8988T (cell line): Measurements from ENCODE around the gene CHI3L2.

ENCODE experiments used
- DNase-seq: peaks from one replicate; pipeline ENCODE4 v3.0.0; 2011

Gene CHI3L2, protein sequence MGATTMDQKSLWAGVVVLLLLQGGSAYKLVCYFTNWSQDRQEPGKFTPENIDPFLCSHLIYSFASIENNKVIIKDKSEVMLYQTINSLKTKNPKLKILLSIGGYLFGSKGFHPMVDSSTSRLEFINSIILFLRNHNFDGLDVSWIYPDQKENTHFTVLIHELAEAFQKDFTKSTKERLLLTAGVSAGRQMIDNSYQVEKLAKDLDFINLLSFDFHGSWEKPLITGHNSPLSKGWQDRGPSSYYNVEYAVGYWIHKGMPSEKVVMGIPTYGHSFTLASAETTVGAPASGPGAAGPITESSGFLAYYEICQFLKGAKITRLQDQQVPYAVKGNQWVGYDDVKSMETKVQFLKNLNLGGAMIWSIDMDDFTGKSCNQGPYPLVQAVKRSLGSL

DNA sequence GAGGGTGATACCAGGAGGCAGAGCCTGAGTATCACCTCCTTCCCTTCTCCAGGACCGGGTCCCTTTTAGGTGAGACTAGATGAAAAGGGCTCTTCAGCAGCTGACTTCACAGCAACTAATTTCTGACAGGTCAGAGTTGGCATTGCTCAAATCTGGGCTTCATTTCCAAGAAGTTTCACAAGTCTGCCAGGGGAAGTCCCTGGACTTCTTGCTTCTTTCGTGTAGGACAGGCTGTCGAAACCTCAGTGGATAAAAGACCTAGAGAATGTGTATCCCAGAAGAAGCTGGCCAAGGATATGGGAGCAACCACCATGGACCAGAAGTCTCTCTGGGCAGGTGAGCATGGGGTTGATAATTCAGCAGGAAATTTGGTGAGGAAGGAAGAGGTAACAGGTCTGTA is at the start of gene CHI3L2:
Gene CHI3L2, plus strand, starts transcription at position 280 of the 400 bp plus-strand sequence. Its CDS starts 17 bp downstream, at position 297.
- DNase-seq, result no peak

DNA sequence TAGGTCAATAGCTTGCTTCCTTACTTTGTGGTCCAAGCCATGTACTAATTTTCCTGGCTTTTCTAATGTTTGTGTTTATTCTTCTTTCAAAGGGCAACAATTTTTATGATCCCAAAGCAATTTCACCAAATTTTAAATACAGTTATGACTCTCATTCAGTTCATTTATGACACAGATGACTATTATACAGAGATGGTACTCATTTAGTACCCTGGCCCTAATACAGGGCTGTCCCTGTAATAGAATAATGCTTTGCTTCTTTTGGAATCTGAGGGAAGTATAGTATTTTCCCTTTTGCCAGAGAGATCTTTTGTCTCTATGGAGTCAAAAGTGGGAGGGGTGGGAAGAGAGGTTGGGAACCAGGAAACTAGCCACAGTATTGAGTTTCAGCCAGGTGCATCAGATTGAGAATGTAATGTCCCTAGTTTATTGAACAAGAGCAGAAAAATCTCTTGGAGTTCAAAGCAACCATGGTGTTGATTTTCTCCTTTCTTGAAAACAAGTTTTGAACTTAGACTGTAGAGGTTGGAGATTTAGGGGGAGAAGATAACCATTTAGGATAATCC is 47.5 kb upstream of the CHI3L2 start:
- DNase-seq, result no peak

DNA sequence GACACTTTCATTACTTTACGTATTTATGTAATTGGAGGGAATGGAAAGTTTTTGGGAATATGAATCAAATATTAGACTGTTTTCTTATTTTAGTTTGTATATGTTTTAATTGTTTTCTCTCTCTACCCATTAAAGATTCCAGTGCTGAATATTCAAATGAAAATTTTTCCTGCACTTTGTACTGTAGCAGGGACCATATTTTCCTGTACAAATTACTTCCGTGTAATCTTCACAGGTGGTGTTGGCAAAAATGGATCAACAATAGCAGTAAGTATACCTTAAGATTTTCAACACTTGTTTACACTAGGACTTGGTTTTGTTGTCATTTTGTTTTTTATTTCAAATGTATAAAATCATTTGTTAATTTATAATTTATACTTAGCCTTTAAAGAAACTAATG is 45.5 kb upstream of the CHI3L2 start:
- no peak for DNase-seq

DNA sequence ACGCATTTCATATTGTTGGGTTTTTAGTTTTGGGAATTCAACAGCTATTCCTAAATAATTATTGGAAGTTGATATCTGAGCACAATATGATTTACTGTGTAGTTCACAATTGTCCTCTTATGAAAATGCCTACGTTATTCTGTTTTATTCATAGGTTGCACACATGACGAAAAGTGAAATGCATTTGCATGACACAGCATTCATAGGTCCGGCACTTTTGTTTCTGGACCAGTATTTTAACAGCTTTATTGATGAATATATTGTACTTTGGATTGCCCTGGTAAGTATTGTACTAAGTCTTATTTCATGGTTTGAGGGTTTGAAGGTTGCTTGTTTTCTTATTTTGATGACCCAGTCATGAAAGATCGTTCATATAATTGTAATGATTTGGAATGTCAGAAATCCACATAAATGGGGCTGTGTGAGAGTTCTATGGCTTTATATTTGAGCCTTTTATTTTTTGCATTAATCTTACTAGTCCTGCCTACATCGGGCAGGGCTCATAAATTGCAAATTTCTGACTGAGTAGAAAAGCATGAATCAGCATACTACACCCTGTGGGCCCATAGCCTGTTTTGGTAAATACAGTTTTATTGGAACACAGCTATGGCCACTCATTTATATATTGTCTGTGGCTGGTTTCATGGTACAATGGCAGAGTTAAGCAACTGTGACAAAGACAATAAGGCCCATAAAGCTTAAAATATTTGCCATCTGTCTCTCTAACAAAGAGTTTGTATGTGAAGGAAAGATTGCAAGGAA is 44.0 kb upstream of the CHI3L2 start:
- DNase-seq, result no peak

DNA sequence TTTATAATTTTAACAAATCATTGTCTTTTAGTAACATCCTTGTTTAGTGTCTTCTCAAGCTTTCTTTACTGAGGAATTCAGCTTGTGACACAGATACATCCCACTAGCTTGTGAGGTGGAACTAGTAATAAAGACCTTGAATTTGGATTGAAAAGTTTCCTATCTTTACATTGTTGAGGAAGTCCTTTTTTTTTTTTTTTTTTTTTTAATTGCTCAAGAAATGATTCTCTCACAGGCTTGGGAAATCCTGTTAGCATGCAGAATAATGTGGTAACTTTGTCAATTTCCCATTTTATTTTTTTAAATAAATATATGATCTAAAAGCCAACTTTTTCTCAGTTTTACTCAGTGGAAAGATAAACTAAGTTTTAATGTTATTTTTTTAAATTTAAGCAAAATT is 42.9 kb upstream of the CHI3L2 start:
- no peak for DNase-seq

DNA sequence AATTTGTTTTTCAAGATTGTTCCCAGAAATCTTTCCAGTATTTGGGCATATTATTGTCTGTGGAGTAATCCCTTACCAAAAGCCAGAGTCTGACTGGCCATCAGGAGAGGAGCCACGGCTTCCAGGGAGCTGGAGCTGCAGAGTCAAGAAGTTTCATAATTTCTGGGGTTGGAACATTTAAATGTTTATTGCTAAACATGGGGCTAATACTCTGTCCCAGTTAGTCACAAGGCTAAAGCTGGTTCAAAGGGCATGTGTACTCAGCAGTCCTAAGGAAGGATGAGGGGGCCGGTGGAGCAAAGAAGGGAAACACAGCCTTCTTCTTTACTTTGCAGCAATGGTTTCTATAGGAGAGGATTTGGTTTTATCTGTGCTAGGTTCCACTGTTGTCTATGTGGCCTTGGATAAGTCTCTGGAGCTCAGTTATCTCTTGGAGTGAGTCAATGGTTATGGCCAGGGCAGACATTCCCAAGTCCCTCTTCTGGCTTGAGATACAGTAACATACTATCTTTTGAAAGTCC is 36.5 kb upstream of the CHI3L2 start:
- DNase-seq, result no peak

DNA sequence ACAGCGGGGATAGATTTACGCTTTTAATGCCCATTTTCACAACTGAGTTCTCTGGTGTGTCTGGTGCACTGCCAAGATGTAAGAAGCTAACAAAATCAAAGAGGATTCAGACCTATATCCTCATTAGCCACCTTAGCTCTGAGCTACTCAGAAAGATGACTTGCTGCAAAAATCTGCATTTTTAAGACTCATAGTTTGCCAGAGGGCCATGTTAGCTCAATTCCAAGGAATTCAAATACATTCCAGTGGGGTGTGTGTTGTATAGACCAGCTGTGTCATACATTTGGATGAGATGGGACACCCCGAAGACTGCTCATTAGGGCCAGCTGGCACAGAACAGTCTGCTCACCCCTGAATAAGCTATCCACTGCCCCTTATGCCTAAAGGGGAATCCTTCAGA is 36.0 kb upstream of the CHI3L2 start:
- no peak for DNase-seq

DNA sequence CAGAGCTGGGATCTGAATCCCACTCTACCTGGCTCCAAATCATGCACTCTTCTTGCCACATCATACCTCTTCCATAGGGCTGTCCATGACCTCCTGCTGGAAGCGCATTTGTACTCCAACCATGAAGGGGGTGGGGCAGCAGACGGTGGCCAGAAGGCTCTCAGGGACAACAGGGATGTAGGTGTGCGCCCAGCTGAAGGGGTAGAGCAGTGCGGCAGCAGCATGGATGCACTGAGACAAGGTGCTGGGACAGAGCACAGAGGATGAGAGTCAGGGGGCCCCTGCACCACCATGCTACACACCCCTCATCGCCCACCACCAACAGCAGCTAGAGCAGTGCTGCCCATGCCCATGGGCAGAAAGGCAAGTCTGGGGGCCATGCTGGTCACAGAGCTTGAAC is 35.4 kb upstream of the CHI3L2 start:
- no peak for DNase-seq

DNA sequence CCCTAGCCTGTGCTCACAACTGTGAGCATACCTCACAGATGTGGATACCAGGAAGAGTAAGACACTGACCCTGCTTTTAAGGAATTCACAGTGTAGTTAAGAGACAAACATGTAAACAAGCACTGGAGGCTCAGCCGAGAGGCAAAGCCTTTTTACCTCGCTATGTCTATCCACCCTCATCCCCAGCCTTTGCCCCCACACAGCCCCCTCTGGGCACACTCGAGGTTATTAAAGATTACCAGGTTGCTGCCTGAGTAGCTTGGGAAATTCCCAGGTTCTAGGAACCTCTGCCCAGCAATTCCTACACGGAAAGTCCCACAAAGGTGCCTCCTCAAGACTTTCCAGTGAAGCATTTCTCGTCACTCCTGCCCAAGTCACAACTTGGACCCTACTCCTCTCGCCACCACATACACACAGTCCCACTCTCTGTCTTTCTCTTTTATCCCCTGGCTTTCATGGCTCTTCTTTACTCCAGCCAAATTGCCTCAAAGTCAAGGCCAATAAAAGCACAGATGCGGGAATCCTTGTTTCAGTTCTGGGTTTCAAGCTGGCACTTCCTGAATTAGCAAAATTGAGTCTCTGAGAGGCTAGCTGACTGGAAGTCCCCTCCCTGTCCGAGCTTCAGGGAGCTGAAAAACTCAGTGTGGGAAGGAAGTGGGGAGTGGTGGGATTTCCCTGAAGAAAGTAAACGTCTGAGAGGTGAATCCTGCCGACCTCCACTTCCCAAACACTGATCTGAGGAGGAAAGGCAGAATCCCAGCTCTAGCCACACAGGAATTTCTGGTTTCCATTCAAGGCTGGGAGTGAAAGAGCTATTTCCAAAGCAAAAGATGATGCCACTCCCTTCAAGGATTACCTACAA is 34.6 kb upstream of the CHI3L2 start:
- no peak for DNase-seq

DNA sequence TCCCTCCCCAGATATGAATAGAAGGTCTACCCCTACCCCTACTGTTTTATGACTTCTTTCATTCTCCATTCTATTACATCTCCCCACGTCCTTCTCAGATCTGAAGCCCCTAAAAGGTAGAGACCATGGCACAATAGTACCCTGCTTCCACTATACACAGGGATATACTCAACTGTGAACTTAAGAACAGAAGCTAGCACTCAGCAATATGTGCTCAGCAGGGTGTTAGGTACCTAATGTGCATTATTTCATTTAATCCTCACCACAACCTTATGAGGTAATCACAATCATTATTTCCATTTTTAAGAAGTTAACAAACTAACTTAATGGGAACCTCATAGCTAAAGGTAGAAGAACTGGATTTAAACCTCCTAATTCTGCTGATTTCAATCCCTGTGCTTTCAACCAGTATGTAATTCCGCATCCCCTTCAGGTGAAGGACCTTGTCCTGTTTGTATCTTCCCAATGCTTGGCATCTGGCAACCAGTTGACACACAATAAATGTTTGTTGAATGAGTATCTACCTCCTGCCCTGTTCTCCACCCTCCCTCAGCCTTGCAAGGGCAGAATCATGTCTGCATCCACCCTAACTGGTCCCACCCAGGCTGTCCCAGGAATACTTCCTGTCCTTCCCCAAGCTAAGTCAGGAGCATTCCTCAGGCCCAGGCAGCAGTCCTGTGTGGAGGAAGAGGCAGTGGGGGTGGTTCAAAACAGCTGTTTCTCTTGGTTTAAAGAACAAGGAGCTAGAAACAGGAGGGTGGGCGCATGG is 33.6 kb upstream of the CHI3L2 start:
- DNase-seq, result no peak

DNA sequence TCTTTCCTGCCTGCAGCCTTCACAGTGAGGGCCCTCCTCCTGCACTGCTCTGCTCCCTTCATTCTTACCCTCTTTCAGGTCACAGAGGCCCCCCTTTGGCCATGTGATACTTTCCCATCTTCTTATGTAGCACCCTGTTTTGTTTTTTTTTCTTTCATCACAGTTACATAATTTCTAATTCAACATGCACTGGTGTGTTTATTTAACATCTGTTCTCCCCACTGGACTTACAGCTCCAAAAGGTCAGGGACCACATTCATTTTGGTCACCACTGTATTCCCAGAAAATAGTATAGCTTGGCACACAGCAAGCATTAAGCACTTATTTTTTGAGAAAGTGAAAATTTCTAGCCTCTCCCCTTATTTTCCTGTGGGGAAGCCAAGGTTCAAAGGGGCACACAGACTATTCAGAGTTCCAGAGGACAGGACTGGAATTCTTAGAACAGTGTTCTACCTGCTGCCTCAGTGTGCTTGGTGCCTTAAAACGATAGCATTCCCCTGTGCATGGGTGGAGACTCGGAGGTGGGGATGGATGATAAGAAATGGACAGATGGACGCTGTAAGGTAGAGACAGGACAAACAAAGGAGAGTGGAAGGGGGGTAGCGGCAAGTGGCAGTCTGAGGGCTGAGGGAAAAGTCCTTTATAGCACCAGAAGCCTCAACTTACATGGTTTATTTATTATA is 32.4 kb upstream of the CHI3L2 start:
- DNase-seq, result no peak

DNA sequence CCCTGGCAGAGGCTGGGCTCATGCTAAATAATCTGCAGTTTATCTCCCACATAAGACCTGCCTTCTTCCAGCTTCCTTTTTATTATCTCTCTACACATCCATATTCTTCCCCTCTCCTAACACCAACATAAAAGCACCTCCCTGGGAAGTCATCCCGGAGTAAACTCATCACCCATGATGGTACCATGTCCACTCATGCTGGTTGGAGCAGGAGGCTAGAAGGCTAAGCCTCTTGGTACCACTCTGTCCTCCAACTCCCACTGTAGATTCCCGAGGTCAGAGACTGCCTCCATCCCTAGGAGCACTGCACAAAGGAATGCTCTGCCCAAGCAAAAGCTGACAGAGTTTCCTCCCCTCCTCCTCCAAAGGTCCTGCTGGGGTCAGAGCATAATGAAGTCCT is 31.3 kb upstream of the CHI3L2 start:
- no peak for DNase-seq

DNA sequence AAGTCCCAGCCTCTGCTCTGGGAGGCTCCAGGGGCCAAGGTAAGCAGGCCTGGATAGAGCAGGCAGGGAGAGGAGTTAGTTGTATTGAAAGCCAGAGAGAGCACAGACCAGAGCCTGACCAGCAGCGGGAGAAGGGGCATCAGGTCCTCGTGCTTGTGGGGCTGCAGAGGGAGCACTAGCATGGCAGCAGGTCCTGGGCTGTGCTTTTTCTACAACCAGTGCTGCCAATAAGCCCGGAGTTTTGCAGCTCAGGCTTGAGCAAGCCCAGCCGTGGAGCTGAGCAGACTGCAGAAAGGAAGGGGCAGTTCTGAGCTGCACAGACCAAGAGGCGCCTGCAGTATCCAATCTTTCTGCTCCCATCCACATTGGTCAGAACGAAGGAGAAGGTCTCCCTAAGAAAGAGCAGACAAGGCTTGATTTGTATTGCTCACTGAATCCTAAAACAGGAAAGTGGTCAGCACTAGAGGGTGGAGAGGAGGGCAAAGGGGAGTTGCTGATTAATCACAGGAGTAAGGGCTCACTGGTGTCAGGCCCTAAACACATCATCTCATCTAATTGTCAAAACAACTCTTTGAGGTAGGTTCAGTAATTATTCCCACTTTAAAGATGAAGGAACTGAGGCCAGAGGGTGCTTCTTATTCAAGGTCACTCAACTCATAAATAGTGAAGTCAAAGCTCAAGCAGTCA is 29.8 kb upstream of the CHI3L2 start:
- DNase-seq, result no peak

DNA sequence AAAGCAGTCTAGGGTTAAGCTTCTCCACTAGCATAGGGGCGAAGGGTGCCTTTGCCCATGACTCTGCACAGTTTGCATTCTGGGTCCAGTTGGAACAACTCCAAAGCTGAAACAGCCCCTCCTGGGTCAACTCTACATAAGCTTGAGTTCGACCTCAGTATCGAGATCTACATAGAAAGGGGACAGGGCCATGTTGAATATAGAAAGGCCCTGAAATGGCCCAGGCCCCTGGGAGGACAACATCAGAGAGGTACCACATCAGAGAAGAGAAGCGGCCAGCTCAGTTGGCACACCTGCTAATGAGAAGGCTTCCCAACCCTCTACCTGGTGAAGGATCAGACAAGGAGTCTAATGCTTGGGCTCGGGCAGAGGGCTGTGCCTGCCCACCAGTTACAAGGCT is 28.7 kb upstream of the CHI3L2 start:
- no peak for DNase-seq

DNA sequence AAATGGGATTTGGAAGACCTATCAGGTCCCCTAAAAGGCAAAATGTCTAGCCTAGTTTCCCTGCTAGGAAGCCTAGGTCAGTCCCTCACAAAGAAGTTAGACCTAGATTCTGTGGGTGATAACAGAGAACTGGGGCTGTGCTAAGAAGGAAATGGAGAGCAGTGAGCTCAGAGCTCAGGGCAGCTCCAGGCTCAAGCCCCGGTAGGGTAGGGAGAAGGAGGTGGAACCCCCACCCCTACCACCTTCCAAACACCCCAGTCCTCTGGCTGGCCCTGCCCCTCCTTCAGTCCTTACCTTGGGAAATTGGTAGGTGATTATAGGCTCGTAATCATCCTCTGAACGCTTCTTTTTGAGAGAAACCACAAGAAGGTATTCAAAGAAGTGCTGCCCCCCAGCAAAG is 28.2 kb upstream of the CHI3L2 start:
- no peak for DNase-seq

DNA sequence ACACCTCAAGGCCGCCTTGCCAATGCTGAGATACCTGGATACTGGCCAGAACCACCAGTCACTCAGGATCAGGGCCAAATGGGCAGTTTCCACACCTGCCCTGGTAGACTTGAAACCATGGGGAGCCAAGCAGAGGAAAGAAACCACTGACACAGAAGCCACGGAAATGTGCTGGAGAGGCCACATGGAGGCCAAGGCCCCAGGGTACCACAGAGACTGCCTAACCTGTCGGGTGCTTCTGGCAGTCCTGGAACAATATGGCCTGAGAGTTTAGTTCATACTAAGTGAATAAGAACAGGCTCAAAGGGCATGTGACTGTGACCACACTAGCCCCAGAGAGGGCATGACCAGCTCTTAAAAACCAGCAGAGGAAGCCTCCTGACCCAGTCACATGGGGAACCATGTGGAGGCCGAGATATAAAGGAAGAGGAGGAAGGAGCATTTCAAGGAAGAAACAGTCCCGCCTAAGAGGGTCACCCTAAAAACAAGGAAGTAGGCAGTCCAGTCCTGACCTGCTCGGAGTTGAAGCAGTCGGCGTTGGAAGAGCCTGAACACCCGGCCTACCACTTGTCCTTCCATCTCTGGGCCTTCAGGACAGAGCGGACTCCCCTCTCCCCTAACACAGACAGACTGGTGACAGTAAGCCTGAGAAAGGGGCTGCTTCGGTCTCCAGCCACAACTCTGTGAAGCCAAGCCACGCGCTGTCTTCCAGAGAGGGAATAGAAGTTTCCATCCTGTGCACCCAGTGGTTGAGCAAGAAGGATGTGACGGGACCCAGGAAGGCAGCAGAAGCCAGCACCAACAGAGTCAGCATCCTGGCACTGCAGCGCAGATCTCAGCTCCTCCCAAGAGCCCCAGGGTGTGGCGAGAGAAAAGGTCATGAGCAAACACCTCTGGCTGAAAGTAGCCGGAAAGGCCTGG is 27.4 kb upstream of the CHI3L2 start, which contains the start of gene DENND2D:
Gene DENND2D, minus strand, starts transcription at position 766 of the 921 bp plus-strand sequence. Its CDS starts 187 bp downstream, at position 579.
- no peak for DNase-seq

DNA sequence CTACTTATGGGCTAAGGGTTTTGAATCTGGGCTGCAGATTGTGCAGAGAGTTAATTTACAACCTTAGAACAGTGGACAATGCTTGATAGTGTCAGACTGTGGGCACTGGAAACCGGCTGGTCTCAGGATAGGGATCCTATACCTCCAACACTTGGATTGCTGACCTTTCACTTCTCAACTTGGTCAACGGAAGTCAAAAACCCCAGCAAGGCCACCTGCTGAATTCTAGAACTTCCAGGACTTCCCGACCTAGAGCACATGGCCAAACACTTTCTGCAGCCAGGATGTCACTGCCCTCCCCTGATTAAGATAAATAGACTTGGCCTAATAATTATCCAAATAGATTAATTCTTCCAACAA is 26.7 kb upstream of the CHI3L2 start:
- DNase-seq, result no peak

DNA sequence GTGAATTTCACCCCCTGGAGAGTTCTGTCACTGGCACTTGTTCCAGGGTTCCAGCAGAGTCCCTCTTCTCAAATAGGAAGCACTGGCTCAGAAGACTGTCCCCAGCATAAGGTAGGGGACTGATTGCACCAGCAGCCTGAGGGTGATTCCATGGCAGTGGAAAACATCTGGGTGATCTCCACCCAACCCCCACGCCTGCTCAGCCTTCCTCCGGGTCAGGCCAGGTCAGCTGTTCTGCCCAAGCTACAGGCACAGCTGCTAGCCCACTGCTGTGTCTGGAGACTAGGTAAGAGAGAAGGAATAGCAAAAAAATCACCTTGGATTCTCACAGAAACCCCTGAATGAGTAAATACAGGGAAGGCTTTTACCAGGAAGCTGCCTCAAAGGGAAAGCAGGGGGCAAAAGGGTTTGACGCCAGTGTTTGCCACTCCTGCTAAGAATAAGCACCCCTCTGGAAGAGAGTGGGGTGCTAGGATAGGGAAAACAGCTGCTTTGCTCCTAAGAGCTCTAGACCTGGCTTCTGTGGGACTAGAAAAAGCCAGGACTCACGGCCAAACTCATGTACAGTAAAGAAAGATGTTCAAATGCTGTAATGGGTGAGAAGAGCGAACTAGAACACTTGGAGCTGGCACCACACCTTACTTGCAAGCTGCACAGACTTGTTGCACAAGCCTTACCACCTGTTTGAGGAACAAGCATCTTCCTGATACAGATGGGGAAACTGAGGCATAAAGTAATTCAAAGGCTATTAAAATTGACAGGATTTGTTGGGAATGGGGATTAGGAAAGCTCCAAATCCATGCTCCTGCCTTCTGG is 26.0 kb upstream of the CHI3L2 start:
- DNase-seq, result no peak

DNA sequence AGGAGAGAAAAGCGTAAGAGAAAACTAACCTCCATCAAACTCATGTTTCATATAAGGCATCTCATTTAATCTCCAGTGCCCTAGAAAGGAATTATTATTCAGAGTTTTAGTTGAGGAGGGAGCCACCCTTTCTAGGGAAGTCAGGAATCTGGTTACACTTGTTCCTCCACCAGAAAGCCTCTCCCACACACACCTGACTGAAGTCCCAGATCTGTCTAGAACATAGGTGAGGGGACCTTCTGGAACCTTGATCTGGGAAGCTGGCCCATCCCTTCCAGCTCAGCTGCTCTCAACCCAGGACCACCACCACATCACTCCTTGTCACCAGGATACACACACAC is 25.2 kb upstream of the CHI3L2 start:
- no peak for DNase-seq
